Astrocyte (in vitro differentiated cells and primary cell): ENCODE measurements around the gene PEAR1. TPM values are rescaled to one million over a fixed set of nuclear protein-coding genes. Genes with fewer than 3 reads are reported as not detected.
A peak's percentile ranks its signal among the peaks of the same experiment; 100 is the strongest.

ENCODE experiments used
- DNase-seq: peaks from one replicate; pipeline ENCODE4 v3.0.0-alpha.2; 2010; ENCODE audit warnings: low read depth
- FAIRE-seq: peaks from 2 replicates; lab custom pipeline; 2011; peaks lifted over from hg19 to GRCh38; lab: Jason Lieb, UNC
- H2AFZ ChIP-seq: 2 replicates; pipeline ENCODE4 v1.6.0; 2012; ENCODE audit warnings: low read depth, low read length, inconsistent platforms
- H3K27ac ChIP-seq: 2 replicates; pipeline ENCODE4 v1.5.1; 2011; ENCODE audit warnings: low read depth, low read length, inconsistent platforms
- H3K27me3 ChIP-seq: 2 replicates; pipeline ENCODE4 v1.6.0; 2011; ENCODE audit warnings: low read length, inconsistent platforms; ENCODE audit not compliant: insufficient read depth
- H3K36me3 ChIP-seq: 2 replicates; pipeline ENCODE4 v1.5.1; 2011; ENCODE audit warnings: low read length, inconsistent platforms; ENCODE audit not compliant: insufficient read depth
- H3K4me1 ChIP-seq: 2 replicates; pipeline ENCODE4 v1.5.1; 2011; ENCODE audit warnings: low read length, inconsistent platforms; ENCODE audit not compliant: insufficient read depth
- H3K4me2 ChIP-seq: 2 replicates; pipeline ENCODE4 v1.6.0; 2012; ENCODE audit warnings: low read length, inconsistent platforms
- H3K4me3 ChIP-seq: 2 replicates; pipeline ENCODE4 v1.5.1; 2011; ENCODE audit warnings: low read depth, mild to moderate bottlenecking, low read length, inconsistent platforms; ENCODE audit not compliant: insufficient read depth
- H3K79me2 ChIP-seq: 2 replicates; pipeline ENCODE4 v1.6.0; 2012; ENCODE audit warnings: mild to moderate bottlenecking, low read length, inconsistent platforms; ENCODE audit not compliant: insufficient read depth
- H3K9ac ChIP-seq: 2 replicates; pipeline ENCODE4 v1.6.0; 2012; ENCODE audit warnings: mild to moderate bottlenecking, low read length, inconsistent platforms
- H3K9me3 ChIP-seq: 2 replicates; pipeline ENCODE4 v1.5.1; 2012; ENCODE audit warnings: low read depth, mild to moderate bottlenecking, low read length, inconsistent platforms; ENCODE audit not compliant: insufficient read depth
- H4K20me1 ChIP-seq: 2 replicates; pipeline ENCODE4 v1.6.0; 2012; ENCODE audit warnings: low read length, inconsistent platforms; ENCODE audit not compliant: insufficient read depth
- H3K27ac Mint-ChIP-seq: one replicate; pipeline ENCODE4 v1.8.0; 2021; ENCODE audit warnings: mild to moderate bottlenecking, mixed read lengths; ENCODE audit not compliant: unreplicated experiment
- H3K27me3 Mint-ChIP-seq: one replicate; pipeline ENCODE4 v1.8.0; 2021; ENCODE audit warnings: low read depth, mixed read lengths; ENCODE audit not compliant: unreplicated experiment
- H3K36me3 Mint-ChIP-seq: one replicate; pipeline ENCODE4 v1.8.0; 2021; ENCODE audit warnings: low read depth, mixed read lengths; ENCODE audit not compliant: unreplicated experiment
- H3K4me1 Mint-ChIP-seq: one replicate; pipeline ENCODE4 v1.8.0; 2021; ENCODE audit warnings: low read depth, mixed read lengths; ENCODE audit not compliant: unreplicated experiment
- H3K4me3 Mint-ChIP-seq: one replicate; pipeline ENCODE4 v1.8.0; 2021; ENCODE audit warnings: mild to moderate bottlenecking, moderate library complexity, mixed read lengths; ENCODE audit not compliant: unreplicated experiment
- H3K9me3 Mint-ChIP-seq: one replicate; pipeline ENCODE4 v1.8.0; 2021; ENCODE audit warnings: mild to moderate bottlenecking, mixed read lengths; ENCODE audit not compliant: unreplicated experiment
- EZH2 ChIP-seq: IDR thresholded peaks from 2 replicates; pipeline ENCODE4 v1.6.1; 2012; ENCODE audit warnings: mild to moderate bottlenecking, low read length, inconsistent platforms; ENCODE audit not compliant: insufficient read depth
- total RNA-seq: library from RNA; stranded (reverse); gene quantifications from 2 replicates; pipeline ENCODE4 v1.2.1, GENCODE V29; 2021
- TF ChIP-seq, protein P1 (sequence below): IDR thresholded peaks from 2 replicates; pipeline ENCODE4 v1.5.1; 2011; ENCODE audit warnings: low read depth, mild to moderate bottlenecking, inconsistent platforms, low read length, moderate library complexity; ENCODE audit not compliant: insufficient read depth

Gene PEAR1
- total RNA-seq, 1 donor from 2014 or later, result 17.3 TPM

DNA sequence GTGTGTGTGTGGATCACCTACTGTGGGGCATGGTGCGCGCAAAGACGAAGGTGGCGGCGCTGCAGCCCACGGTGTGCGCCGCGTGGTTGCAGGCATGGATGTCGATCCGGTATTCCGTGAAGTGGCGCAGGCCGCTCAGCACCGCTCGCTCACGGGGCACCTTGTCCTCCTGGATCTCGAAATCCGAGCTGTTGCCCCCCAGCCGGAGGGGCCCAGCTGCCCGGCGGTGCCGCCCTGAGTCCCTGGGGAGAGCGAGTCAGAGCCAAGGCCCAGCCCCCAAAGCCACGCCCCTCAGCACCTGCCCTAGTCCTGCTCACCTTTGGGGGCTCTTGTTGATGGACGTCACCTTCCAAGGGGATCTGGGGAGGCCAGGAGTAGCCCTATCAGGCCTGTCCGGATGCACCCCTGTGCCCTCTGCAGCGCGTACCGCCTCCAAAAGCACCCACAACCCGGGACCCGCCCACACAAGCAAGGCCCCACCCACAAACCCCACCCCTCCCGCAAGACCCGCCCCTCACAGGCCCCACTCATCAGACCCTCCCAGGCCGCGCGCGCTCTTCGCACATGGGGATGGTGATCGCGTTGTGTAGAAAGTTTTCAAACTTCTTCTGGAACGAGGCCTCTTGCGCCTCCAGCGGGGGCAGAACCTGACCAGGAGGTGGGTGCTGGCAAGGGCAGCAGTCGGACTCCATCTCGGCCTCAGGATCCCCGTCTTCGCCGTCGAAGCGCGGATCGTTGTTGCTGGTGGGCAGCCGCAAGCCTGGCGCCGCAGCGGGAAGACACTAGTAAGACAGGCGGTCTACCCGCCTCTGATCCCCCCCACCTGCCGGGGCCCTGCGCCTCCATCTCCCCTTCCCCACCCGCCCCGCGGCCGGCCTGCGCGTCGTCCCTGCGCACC is 48.2 kb upstream of the PEAR1 start:
- no peak overlapping the region for H3K27ac ChIP-seq
- no peak for DNase-seq
- H3K79me2 ChIP-seq, result no peaks in the 10 kb centered on the region
- H3K4me3 ChIP-seq, result no peak overlapping the region
- Mint-ChIP-seq H3K27me3 (peaks cover 95% of the 10 kb centered on the region), H3K36me3 (peaks cover 4% of the 10 kb centered on the region), H3K4me1 (peaks cover 4% of the 10 kb centered on the region), H3K27ac (no peak overlapping the region), H3K9me3 (peaks cover 20% of the 10 kb centered on the region), H3K4me3 (no peak overlapping the region)
- H2AFZ ChIP-seq, result no peak overlapping the region
- no peak for FAIRE-seq
- no peaks in the 10 kb centered on the region for H3K36me3 ChIP-seq
- TF ChIP-seq EZH2, result no peak
- TF ChIP-seq, protein P1, sequence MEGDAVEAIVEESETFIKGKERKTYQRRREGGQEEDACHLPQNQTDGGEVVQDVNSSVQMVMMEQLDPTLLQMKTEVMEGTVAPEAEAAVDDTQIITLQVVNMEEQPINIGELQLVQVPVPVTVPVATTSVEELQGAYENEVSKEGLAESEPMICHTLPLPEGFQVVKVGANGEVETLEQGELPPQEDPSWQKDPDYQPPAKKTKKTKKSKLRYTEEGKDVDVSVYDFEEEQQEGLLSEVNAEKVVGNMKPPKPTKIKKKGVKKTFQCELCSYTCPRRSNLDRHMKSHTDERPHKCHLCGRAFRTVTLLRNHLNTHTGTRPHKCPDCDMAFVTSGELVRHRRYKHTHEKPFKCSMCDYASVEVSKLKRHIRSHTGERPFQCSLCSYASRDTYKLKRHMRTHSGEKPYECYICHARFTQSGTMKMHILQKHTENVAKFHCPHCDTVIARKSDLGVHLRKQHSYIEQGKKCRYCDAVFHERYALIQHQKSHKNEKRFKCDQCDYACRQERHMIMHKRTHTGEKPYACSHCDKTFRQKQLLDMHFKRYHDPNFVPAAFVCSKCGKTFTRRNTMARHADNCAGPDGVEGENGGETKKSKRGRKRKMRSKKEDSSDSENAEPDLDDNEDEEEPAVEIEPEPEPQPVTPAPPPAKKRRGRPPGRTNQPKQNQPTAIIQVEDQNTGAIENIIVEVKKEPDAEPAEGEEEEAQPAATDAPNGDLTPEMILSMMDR, result no peak
- no peaks in the 10 kb centered on the region for H3K9me3 ChIP-seq
- H4K20me1 ChIP-seq, result no peaks in the 10 kb centered on the region
- no peaks in the 10 kb centered on the region for H3K4me1 ChIP-seq
- H3K4me2 ChIP-seq, result peak overlapping the region; percentile 41
- no peak overlapping the region for H3K9ac ChIP-seq
- peaks cover 71% of the 10 kb centered on the region for H3K27me3 ChIP-seq

DNA sequence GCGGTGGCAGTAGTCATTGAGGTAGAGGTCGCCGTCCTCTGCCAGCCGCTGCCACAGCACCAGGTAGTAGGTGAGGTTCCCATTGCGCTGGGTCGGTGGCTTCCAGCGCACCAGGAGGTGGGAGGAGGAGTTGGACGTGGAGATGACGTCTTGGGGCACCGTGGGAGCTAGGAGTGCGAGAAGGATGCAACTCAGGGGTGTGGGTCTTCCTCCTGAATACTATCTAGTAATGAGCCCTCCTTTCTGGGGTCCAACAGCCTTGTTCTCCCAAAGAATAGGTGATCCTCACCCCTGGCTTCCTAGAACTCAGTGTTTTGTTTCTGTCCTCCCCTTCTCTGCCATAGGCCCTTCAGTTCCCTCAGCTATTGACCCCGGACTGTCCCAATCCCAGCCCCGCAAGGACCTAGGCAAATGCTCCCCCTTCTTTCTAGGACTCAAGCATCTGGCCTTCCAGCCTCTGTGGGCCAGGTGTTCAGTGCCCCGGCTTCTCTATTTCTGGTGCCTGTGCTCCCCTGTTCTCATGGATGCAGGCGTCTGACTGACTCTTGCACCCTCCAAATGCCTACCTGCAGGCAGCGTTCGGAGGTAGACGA is 47.5 kb upstream of the PEAR1 start:
- DNase-seq, result no peak
- TF ChIP-seq, protein P1, result no peak
- no peak for TF ChIP-seq EZH2
- peaks cover 4% of the 10 kb centered on the region for H3K36me3 Mint-ChIP-seq
- no peak overlapping the region for H3K4me2 ChIP-seq
- peaks cover 20% of the 10 kb centered on the region for H3K9me3 Mint-ChIP-seq
- no peak overlapping the region for H3K4me3 ChIP-seq
- no peak overlapping the region for H2AFZ ChIP-seq
- no peak overlapping the region for H3K9ac ChIP-seq
- peaks cover 92% of the 10 kb centered on the region for H3K27me3 Mint-ChIP-seq
- no peak overlapping the region for H3K4me3 Mint-ChIP-seq
- no peaks in the 10 kb centered on the region for H3K4me1 ChIP-seq
- peaks cover 71% of the 10 kb centered on the region for H3K27me3 ChIP-seq
- H3K4me1 Mint-ChIP-seq, result peaks cover 4% of the 10 kb centered on the region
- no peaks in the 10 kb centered on the region for H4K20me1 ChIP-seq
- FAIRE-seq, result no peak
- no peak overlapping the region for H3K27ac Mint-ChIP-seq
- no peaks in the 10 kb centered on the region for H3K36me3 ChIP-seq
- H3K79me2 ChIP-seq, result no peaks in the 10 kb centered on the region
- H3K27ac ChIP-seq, result no peak overlapping the region
- H3K9me3 ChIP-seq, result no peaks in the 10 kb centered on the region
